ENCODE results near the gene MOSMO.
"Not testable (repeated sequence)": the region's sequence is repeated elsewhere in the genome, so short reads cannot be mapped to it uniquely, and the experiment has no call there.

The MOSMO gene

DNA sequence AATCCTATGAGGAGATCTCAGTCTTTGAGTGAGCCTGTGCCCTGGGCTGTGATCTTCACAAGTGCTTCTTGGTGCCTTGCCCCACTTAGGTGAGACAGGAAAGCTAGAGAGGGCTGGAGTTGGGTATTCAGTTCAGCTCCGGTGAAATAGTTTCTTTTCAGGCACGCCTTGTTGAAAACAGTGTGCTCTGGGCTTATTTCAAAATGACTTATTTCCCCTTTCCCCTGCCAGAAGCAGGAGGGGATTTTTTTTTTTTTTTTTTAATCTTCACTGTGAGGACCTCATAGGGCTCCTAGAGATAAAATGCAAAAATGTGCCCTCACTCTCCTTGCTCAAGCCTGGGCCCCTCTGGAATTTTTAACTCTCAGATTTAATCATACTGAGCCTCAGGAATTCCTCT is 27.2 kb downstream of the MOSMO start:
- no peaks in the 10 kb centered on the region for H3K27me3 ChIP-seq (ENCODE audit: control insufficient read depth, low read length)
- H3K27ac ChIP-seq (ENCODE audit: low read depth, low read length): no peak overlapping the region
- no peaks in the 10 kb centered on the region for H3K4me1 ChIP-seq (ENCODE audit: control insufficient read depth, low read length)
- H3K9me2 ChIP-seq (replicated peaks; ENCODE audit: control insufficient read depth, low read length): no peaks in the 10 kb centered on the region
- TF ChIP-seq EZH2phosphoT487 (IDR thresholded peaks at IDR 0.05; ENCODE audit: borderline replicate concordance, low read length): no peak
- TF ChIP-seq, protein P1, sequence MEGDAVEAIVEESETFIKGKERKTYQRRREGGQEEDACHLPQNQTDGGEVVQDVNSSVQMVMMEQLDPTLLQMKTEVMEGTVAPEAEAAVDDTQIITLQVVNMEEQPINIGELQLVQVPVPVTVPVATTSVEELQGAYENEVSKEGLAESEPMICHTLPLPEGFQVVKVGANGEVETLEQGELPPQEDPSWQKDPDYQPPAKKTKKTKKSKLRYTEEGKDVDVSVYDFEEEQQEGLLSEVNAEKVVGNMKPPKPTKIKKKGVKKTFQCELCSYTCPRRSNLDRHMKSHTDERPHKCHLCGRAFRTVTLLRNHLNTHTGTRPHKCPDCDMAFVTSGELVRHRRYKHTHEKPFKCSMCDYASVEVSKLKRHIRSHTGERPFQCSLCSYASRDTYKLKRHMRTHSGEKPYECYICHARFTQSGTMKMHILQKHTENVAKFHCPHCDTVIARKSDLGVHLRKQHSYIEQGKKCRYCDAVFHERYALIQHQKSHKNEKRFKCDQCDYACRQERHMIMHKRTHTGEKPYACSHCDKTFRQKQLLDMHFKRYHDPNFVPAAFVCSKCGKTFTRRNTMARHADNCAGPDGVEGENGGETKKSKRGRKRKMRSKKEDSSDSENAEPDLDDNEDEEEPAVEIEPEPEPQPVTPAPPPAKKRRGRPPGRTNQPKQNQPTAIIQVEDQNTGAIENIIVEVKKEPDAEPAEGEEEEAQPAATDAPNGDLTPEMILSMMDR (IDR thresholded peaks at IDR 0.05; ENCODE audit: low read depth, low read length, poor library complexity, severe bottlenecking): no peak
- no peaks in the 10 kb centered on the region for H3K79me2 ChIP-seq (ENCODE audit: control insufficient read depth, low read length)
- H3F3A ChIP-seq (ENCODE audit: control insufficient read depth, insufficient read depth): no peaks in the 10 kb centered on the region
- no peaks in the 10 kb centered on the region for H4K20me1 ChIP-seq (ENCODE audit: control insufficient read depth, insufficient read depth, low read depth, low read length)
- peaks cover 6% of the 10 kb centered on the region; the same call in 1 of the 2 replicates for H3K36me3 ChIP-seq (ENCODE audit: control insufficient read depth, low read length)
- H3K4me3 ChIP-seq (ENCODE audit: low read length): no peak overlapping the region
- H3K9me3 ChIP-seq (ENCODE audit: control insufficient read depth, insufficient read depth, low read length): peaks cover 3% of the 10 kb centered on the region; the same call in 1 of the 2 replicates
- no peak overlapping the region for H3K4me2 ChIP-seq (ENCODE audit: low read length)

DNA sequence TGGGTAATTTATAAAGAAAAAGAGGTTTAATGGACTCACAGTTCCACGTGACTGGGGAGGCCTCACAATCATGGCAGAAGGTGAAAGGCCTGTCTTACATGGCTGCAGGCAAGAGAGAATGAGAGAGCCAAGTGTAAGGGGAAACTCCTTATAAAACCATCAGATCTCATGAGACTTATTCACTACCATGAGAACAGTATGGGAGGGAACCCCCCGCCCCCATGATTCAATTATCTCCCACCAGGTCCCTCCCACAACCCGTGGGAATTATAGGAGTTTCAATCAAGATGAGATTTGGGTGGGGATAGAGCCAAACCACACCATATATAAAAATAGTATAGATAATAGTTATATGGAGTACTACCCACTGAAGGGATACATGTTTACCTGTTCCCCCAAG is 36.0 kb downstream of the MOSMO start:
- not testable (repeated sequence) for H3K9me2 ChIP-seq (replicated peaks; ENCODE audit: control insufficient read depth, low read length); H3K4me1 ChIP-seq (ENCODE audit: control insufficient read depth, low read length); H3K36me3 ChIP-seq (ENCODE audit: control insufficient read depth, low read length); H3K4me2 ChIP-seq (ENCODE audit: low read length); H3F3A ChIP-seq (ENCODE audit: control insufficient read depth, insufficient read depth); H4K20me1 ChIP-seq (ENCODE audit: control insufficient read depth, insufficient read depth, low read depth, low read length); H3K27ac ChIP-seq (ENCODE audit: low read depth, low read length); H3K27me3 ChIP-seq (ENCODE audit: control insufficient read depth, low read length); H3K4me3 ChIP-seq (ENCODE audit: low read length); H3K9me3 ChIP-seq (ENCODE audit: control insufficient read depth, insufficient read depth, low read length); H3K79me2 ChIP-seq (ENCODE audit: control insufficient read depth, low read length)

DNA sequence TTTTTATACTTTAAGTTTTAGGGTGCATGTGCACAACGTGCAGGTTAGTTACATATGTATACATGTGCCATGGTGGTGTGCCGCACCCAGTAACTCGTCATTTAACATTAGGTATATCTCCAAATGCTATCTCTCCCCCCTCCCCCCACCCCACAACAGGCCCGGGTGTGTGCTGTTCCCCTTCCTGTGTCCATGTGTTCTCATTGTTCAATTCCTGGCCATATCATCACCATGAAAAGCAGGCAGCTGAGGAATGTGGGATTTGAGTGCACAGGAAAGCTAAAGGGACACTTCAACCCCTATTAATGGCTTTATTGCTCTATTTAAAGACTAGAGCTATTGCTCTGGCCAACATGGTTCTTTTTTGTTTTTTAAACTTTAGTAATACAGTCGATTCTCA is 38.0 kb downstream of the MOSMO start:
- not testable (repeated sequence) for H3K79me2 ChIP-seq (ENCODE audit: control insufficient read depth, low read length); H3K27ac ChIP-seq (ENCODE audit: low read depth, low read length)

DNA sequence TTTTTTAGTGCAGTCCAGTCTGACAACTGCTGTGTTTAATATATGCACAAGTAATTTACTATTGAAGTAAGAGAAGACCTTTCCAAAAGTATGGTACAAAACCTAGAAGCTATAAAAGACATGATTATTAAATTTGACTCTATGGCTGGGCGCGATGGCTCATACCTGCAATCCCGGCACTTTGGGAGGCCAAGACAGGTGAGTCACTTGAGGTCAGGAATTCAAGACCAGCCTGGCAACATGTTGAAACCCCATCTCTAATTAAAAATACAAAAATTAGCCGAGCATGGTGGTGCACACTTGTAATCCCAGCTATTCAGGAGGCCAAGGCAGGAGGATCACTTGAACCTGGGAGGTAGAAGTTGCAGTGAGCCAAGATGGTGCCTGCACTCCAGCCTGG is 43.1 kb downstream of the MOSMO start:
- Histone ChIP-seq H3K4me3 (ENCODE audit: low read length) (no peak overlapping the region), H3K36me3 (ENCODE audit: control insufficient read depth, low read length) (no peaks in the 10 kb centered on the region), H4K20me1 (ENCODE audit: control insufficient read depth, insufficient read depth, low read depth, low read length) (no peaks in the 10 kb centered on the region), H3K27ac (ENCODE audit: low read depth, low read length) (no peak overlapping the region), H3K27me3 (ENCODE audit: control insufficient read depth, low read length) (no peaks in the 10 kb centered on the region), H3F3A (ENCODE audit: control insufficient read depth, insufficient read depth) (no peaks in the 10 kb centered on the region), H3K4me1 (ENCODE audit: control insufficient read depth, low read length) (no peaks in the 10 kb centered on the region), H3K9me2 (replicated peaks; ENCODE audit: control insufficient read depth, low read length) (no peaks in the 10 kb centered on the region), H3K9me3 (ENCODE audit: control insufficient read depth, insufficient read depth, low read length) (no peaks in the 10 kb centered on the region), H3K79me2 (ENCODE audit: control insufficient read depth, low read length) (no peaks in the 10 kb centered on the region; the same call in 1 of the 2 replicates), H3K4me2 (ENCODE audit: low read length) (no peak overlapping the region)
- no peak for TF ChIP-seq EZH2phosphoT487 (IDR thresholded peaks at IDR 0.05; ENCODE audit: borderline replicate concordance, low read length)
- TF ChIP-seq, protein P1 (IDR thresholded peaks at IDR 0.05; ENCODE audit: low read depth, low read length, poor library complexity, severe bottlenecking): no peak

More for the DNA sequence above, 38.0 kb downstream of the MOSMO start:
- H3K4me2 ChIP-seq (ENCODE audit: low read length); H3K36me3 ChIP-seq (ENCODE audit: control insufficient read depth, low read length); H3K4me1 ChIP-seq (ENCODE audit: control insufficient read depth, low read length); H3F3A ChIP-seq (ENCODE audit: control insufficient read depth, insufficient read depth); H4K20me1 ChIP-seq (ENCODE audit: control insufficient read depth, insufficient read depth, low read depth, low read length); H3K27me3 ChIP-seq (ENCODE audit: control insufficient read depth, low read length); H3K9me3 ChIP-seq (ENCODE audit: control insufficient read depth, insufficient read depth, low read length); H3K9me2 ChIP-seq (replicated peaks; ENCODE audit: control insufficient read depth, low read length); H3K4me3 ChIP-seq (ENCODE audit: low read length): not testable (repeated sequence)
